Ramos (cell line): ENCODE results near the gene DCP1A.
"Not testable (repeated sequence)": the region's sequence is repeated elsewhere in the genome, so short reads cannot be mapped to it uniquely, and the experiment has no call there.

Source experiments
- in situ Hi-C: fragments of 300-500 bp; cut with MboI; formaldehyde crosslinking; loops from one replicate; pipeline ENCODE4 v1.14.3; 2022; ENCODE audit warnings: low sequenced_read_pairs; ENCODE audit not compliant: unreplicated experiment

Gene DCP1A

GRCh38 chr3:53331871-53332270 is 15.5 kb downstream of the DCP1A start:
- in situ Hi-C loops: no loop called here

- in situ Hi-C loops: no loop called here
These were observed 17.4 kb downstream of the DCP1A start for GRCh38 chr3:53329897-53330296.

- in situ Hi-C loops: no loop called here
These were observed 18.6 kb downstream of the DCP1A start for GRCh38 chr3:53328746-53329145.

GRCh38 chr3:53327986-53328385 is 19.4 kb downstream of the DCP1A start:
- in situ Hi-C loops: not testable (repeated sequence)

GRCh38 chr3:53324105-53324504 is 23.2 kb downstream of the DCP1A start:
- in situ Hi-C loops: no loop called here

GRCh38 chr3:53320697-53321096 is 26.6 kb downstream of the DCP1A start:
- in situ Hi-C loops: no loop called here

- in situ Hi-C loops: no loop called here
These were observed 28.8 kb downstream of the DCP1A start for GRCh38 chr3:53318522-53318921.

GRCh38 chr3:53312832-53313231 is 34.5 kb downstream of the DCP1A start:
- in situ Hi-C loops: no loop called here

GRCh38 chr3:53311882-53312281 is 35.5 kb downstream of the DCP1A start:
- in situ Hi-C loops: no loop called here

- in situ Hi-C loops: no loop called here
These were observed 43.4 kb downstream of the DCP1A start for GRCh38 chr3:53303957-53304356.

- in situ Hi-C loops: no loop called here
These were observed 43.8 kb downstream of the DCP1A start for GRCh38 chr3:53303549-53303948.

GRCh38 chr3:53300826-53301225 is 46.5 kb downstream of the DCP1A start:
- in situ Hi-C loops: no loop called here

- in situ Hi-C loops: not testable (repeated sequence)
These were observed 47.7 kb downstream of the DCP1A start for GRCh38 chr3:53299611-53300023.

- in situ Hi-C loops: no loop called here
These were observed 51.9 kb downstream of the DCP1A start for GRCh38 chr3:53295410-53295809.

GRCh38 chr3:53293867-53294266 is 53.5 kb downstream of the DCP1A start:
- in situ Hi-C loops: no loop called here

- in situ Hi-C loops: no loop called here
These were observed 59.1 kb downstream of the DCP1A start for GRCh38 chr3:53288214-53288613.

GRCh38 chr3:53287131-53287629 is 60.2 kb downstream of the DCP1A start:
- in situ Hi-C loops: no loop called here

- in situ Hi-C loops: no loop called here
These were observed 60.6 kb downstream of the DCP1A start for GRCh38 chr3:53286727-53287126.

- in situ Hi-C loops: no loop called here
These were observed 64.8 kb downstream of the DCP1A start for GRCh38 chr3:53282581-53282980.

- in situ Hi-C loops: no loop called here
These were observed 68.7 kb downstream of the DCP1A start for GRCh38 chr3:53278667-53279066.

GRCh38 chr3:53274938-53275605 is 72.3 kb downstream of the DCP1A start:
- in situ Hi-C loops: no loop called here

- in situ Hi-C loops: no loop called here
These were observed 74.1 kb downstream of the DCP1A start for GRCh38 chr3:53273146-53273670.
